Activated CD4-positive, alpha-beta T cell treated with anti-CD3 and anti-CD28 coated beads for 36 hours (primary cell): ENCODE measurements around the gene DUSP22. TPM values are rescaled to one million over a fixed set of nuclear protein-coding genes. Genes with fewer than 3 reads are reported as not detected.

ENCODE experiments used
- ATAC-seq: fragments of 200-7000 bp; cut with Tn5 transposase; one replicate; pipeline ENCODE4 v1.10.0; 2021; ENCODE audit warnings: mild to moderate bottlenecking, moderate library complexity
- CTCF ChIA-PET: fragments of 350-600 bp; sonication (Branson Sonifier 250); formaldehyde crosslinking; loops from one replicate; lab custom pipeline; 2021; ENCODE audit warnings: antibody characterized with exemption; lab: Charles Lee
- POLR2A ChIA-PET: fragments of 350-600 bp; sonication (Branson Sonifier 250); formaldehyde crosslinking; loops from one replicate; lab custom pipeline; 2021; ENCODE audit warnings: antibody characterized with exemption, inconsistent platforms; lab: Charles Lee
- DNase-seq: peaks from one replicate; pipeline ENCODE4 v3.0.0-alpha.2; 2020
- H3K27ac Mint-ChIP-seq: one replicate; pipeline ENCODE4 v1.8.0; 2021; ENCODE audit warnings: mixed read lengths
- H3K27me3 Mint-ChIP-seq: one replicate; pipeline ENCODE4 v1.8.0; 2021; ENCODE audit warnings: mixed read lengths
- H3K36me3 Mint-ChIP-seq: one replicate; pipeline ENCODE4 v1.8.0; 2021; ENCODE audit warnings: low read depth, mixed read lengths
- H3K4me1 Mint-ChIP-seq: one replicate; pipeline ENCODE4 v1.8.0; 2021; ENCODE audit warnings: mixed read lengths
- H3K4me3 Mint-ChIP-seq: one replicate; pipeline ENCODE4 v1.8.0; 2021; ENCODE audit warnings: mild to moderate bottlenecking, moderate library complexity, mixed read lengths
- H3K9me3 Mint-ChIP-seq: one replicate; pipeline ENCODE4 v1.8.0; 2021; ENCODE audit warnings: low read depth, mixed read lengths
- intact Hi-C, 2 experiments: fragments of 100-400 bp; cut with DNase I in 1 of 2; cut with micrococcal nuclease in 1 of 2; formaldehyde crosslinking; loops; one replicate each; pipeline versions ENCODE4 v1.14.2 to v1.15.1; 2022 to 2024; cut with DNase I, micrococcal nuclease
- total RNA-seq, 2 experiments: library from RNA; stranded (reverse); gene quantifications; one replicate each; pipeline ENCODE4 v1.2.3, GENCODE V29; 2021

The DUSP22 gene
- total RNA-seq, 2 experiments from 2014 or later: 33.2 to 33.7 TPM

- no peak overlapping the region for H3K4me3 Mint-ChIP-seq
- intact Hi-C loops: no loop called here
- no peaks in the 10 kb centered on the region for H3K9me3 Mint-ChIP-seq
- POLR2A ChIA-PET: no interaction called here
- H3K27ac Mint-ChIP-seq: no peak overlapping the region
- no peaks in the 10 kb centered on the region for H3K36me3 Mint-ChIP-seq
- CTCF ChIA-PET: interaction anchor here (0.6 kb wide), 1 partner anchor 41 kb away, joined by 3 read pairs; no protein-coding TSS in a partner anchor
- peaks cover 22% of the 10 kb centered on the region for H3K27me3 Mint-ChIP-seq
- DNase-seq (no peak), ATAC-seq (no peak)
- H3K4me1 Mint-ChIP-seq: peaks cover 5% of the 10 kb centered on the region
These were observed 89.6 kb downstream of the DUSP22 start for GRCh38 chr6:381742-382461.

GRCh38 chr6:382883-383810 is 90.9 kb downstream of the DUSP22 start:
- no peak for ATAC-seq
- DNase-seq: no peak
- Mint-ChIP-seq H3K27ac (no peak overlapping the region), H3K36me3 (no peaks in the 10 kb centered on the region), H3K9me3 (no peaks in the 10 kb centered on the region), H3K4me1 (peaks cover 2% of the 10 kb centered on the region), H3K4me3 (no peak overlapping the region), H3K27me3 (peaks cover 15% of the 10 kb centered on the region)
- ChIA-PET CTCF (interaction anchor here (0.6 kb wide), 1 partner anchor 90 kb away, joined by 3 read pairs; no protein-coding TSS in a partner anchor), POLR2A (no interaction called here)
- intact Hi-C loops: no loop called here

- no peaks in the 10 kb centered on the region for H3K36me3 Mint-ChIP-seq
- no peak for DNase-seq
- no peak overlapping the region for H3K4me3 Mint-ChIP-seq
- ATAC-seq: no peak
- peaks cover 5% of the 10 kb centered on the region for H3K4me1 Mint-ChIP-seq
- ChIA-PET CTCF (no interaction called here), POLR2A (no interaction called here)
- H3K27me3 Mint-ChIP-seq: peaks cover 17% of the 10 kb centered on the region
- no peaks in the 10 kb centered on the region for H3K9me3 Mint-ChIP-seq
- no peak overlapping the region for H3K27ac Mint-ChIP-seq
- intact Hi-C loops: no loop called here
These were observed 91.6 kb downstream of the DUSP22 start for GRCh38 chr6:383856-384255.

- ChIA-PET POLR2A (interaction anchor here (0.7 kb wide), 1 partner anchor 365 kb away, joined by 3 read pairs; no protein-coding TSS in a partner anchor), CTCF (interaction anchor here (0.5 to 1.3 kb wide), 4 partner anchors 13 to 270 kb away, joined by 3 read pairs; no protein-coding TSS in a partner anchor)
- no peak for DNase-seq
- no peak overlapping the region for H3K27ac Mint-ChIP-seq
- intact Hi-C loops: loop anchor here in 1 of 2 experiments (5.0 kb wide), 1 partner anchor 1012 kb away; no protein-coding TSS in a partner anchor
- ATAC-seq: no peak
- H3K4me1 Mint-ChIP-seq: peaks cover 13% of the 10 kb centered on the region
- H3K4me3 Mint-ChIP-seq: no peak overlapping the region
- H3K9me3 Mint-ChIP-seq: no peaks in the 10 kb centered on the region
- H3K36me3 Mint-ChIP-seq: no peaks in the 10 kb centered on the region
- H3K27me3 Mint-ChIP-seq: peaks cover 17% of the 10 kb centered on the region
These were observed 92.6 kb downstream of the DUSP22 start for GRCh38 chr6:384898-385297.

GRCh38 chr6:385614-386013 is 93.3 kb downstream of the DUSP22 start:
- POLR2A ChIA-PET: no interaction called here
- CTCF ChIA-PET: interaction anchor here (0.7 to 1.3 kb wide), 4 partner anchors 13 to 196 kb away, joined by 3 read pairs; no protein-coding TSS in a partner anchor
- ATAC-seq: no peak
- Mint-ChIP-seq H3K4me3 (no peak overlapping the region), H3K27ac (no peak overlapping the region), H3K27me3 (peaks cover 12% of the 10 kb centered on the region), H3K4me1 (peaks cover 20% of the 10 kb centered on the region), H3K9me3 (no peaks in the 10 kb centered on the region), H3K36me3 (no peaks in the 10 kb centered on the region)
- DNase-seq: no peak
- intact Hi-C loops: loop anchor here in 1 of 2 experiments (5.0 kb wide), 1 partner anchor 1012 kb away; no protein-coding TSS in a partner anchor

GRCh38 chr6:386688-387266 is 94.5 kb downstream of the DUSP22 start:
- POLR2A ChIA-PET: no interaction called here
- ATAC-seq (no peak), DNase-seq (no peak)
- H3K36me3 Mint-ChIP-seq: peaks cover 2% of the 10 kb centered on the region
- no peak overlapping the region for H3K4me3 Mint-ChIP-seq
- H3K4me1 Mint-ChIP-seq: peaks cover 26% of the 10 kb centered on the region
- H3K9me3 Mint-ChIP-seq: no peaks in the 10 kb centered on the region
- CTCF ChIA-PET: interaction anchor here (1.0 to 1.1 kb wide), 2 partner anchors 35 to 197 kb away, joined by 3 read pairs; no protein-coding TSS in a partner anchor
- peaks cover 10% of the 10 kb centered on the region for H3K27me3 Mint-ChIP-seq
- intact Hi-C loops: loop anchor here in 1 of 2 experiments (5.0 kb wide), 1 partner anchor 1011 kb away; no protein-coding TSS in a partner anchor
- H3K27ac Mint-ChIP-seq: no peak overlapping the region

GRCh38 chr6:387293-387741 is 95.0 kb downstream of the DUSP22 start:
- peaks cover 5% of the 10 kb centered on the region for H3K36me3 Mint-ChIP-seq
- no peak overlapping the region for H3K4me3 Mint-ChIP-seq
- DNase-seq (no peak), ATAC-seq (no peak)
- no peaks in the 10 kb centered on the region for H3K9me3 Mint-ChIP-seq
- peaks cover 26% of the 10 kb centered on the region for H3K4me1 Mint-ChIP-seq
- H3K27ac Mint-ChIP-seq: no peak overlapping the region
- intact Hi-C loops: loop anchor here in 1 of 2 experiments (5.0 kb wide), 1 partner anchor 1010 kb away; no protein-coding TSS in a partner anchor
- CTCF ChIA-PET: interaction anchor here (0.6 to 1.3 kb wide), 5 partner anchors 15 to 994 kb away, joined by 3 read pairs; no protein-coding TSS in a partner anchor
- POLR2A ChIA-PET: no interaction called here
- H3K27me3 Mint-ChIP-seq: peaks cover 10% of the 10 kb centered on the region

- Mint-ChIP-seq H3K4me3 (no peak overlapping the region), H3K27ac (peak overlapping the region; percentile 5), H3K27me3 (peaks cover 10% of the 10 kb centered on the region), H3K4me1 (peaks cover 26% of the 10 kb centered on the region), H3K9me3 (no peaks in the 10 kb centered on the region), H3K36me3 (peaks cover 13% of the 10 kb centered on the region)
- intact Hi-C loops: loop anchor here in 1 of 2 experiments (2.0 to 5.0 kb wide), 3 partner anchors 296 to 1009 kb away; partner anchors contain the start of gene EXOC2
- ChIA-PET POLR2A (interaction anchor here (0.6 to 7.5 kb wide), 3 partner anchors 15 to 238 kb away, joined by 3 to 121 read pairs (median 9); no protein-coding TSS in a partner anchor), CTCF (interaction anchor here (0.6 to 2.5 kb wide), 9 partner anchors 16 to 993 kb away, joined by 3 to 12 read pairs (median 3); no protein-coding TSS in a partner anchor)
- ATAC-seq: no peak
- DNase-seq: no peak
These were observed 96.1 kb downstream of the DUSP22 start for GRCh38 chr6:388202-388903.

- CTCF ChIA-PET: interaction anchor here (0.6 to 2.6 kb wide), 17 partner anchors 9 to 320 kb away, joined by 3 to 18 read pairs (median 4); no protein-coding TSS in a partner anchor
- Mint-ChIP-seq H3K9me3 (no peaks in the 10 kb centered on the region), H3K27ac (peak overlapping the region; percentile 98), H3K4me1 (peaks cover 29% of the 10 kb centered on the region), H3K27me3 (peaks cover 8% of the 10 kb centered on the region), H3K4me3 (peak overlapping the region; percentile 94), H3K36me3 (peaks cover 20% of the 10 kb centered on the region)
- intact Hi-C loops: loop anchor here (1.0 to 5.0 kb wide), 8 partner anchors 14 to 1008 kb away; partner anchors contain the start of gene EXOC2 (in 1 of the 2)
- POLR2A ChIA-PET: interaction anchor here (0.6 to 7.5 kb wide), 14 partner anchors 9 to 205 kb away, joined by 3 to 121 read pairs (median 5); no protein-coding TSS in a partner anchor
- no peak for ATAC-seq
- no peak for DNase-seq
These were observed 96.9 kb downstream of the DUSP22 start for GRCh38 chr6:389143-389542.
